Uterus (tissue), 2 donors: ENCODE data around the gene ZBED3.

Experiments
- CTCF ChIP-seq, 4 experiments: fragments of 200-600 bp in 2 of 4; fragments of 450-650 bp in 2 of 4; sonication (generic) in 2 of 4; IDR thresholded peaks; one replicate each; pipeline ENCODE4 v1.5.1; 2016 to 2019; ENCODE audit warnings: antibody characterized with exemption in 4 of 4, mild to moderate bottlenecking in 2 of 4, moderate library complexity in 1 of 4
- POLR2A ChIP-seq, 2 donors: fragments of 450-650 bp; IDR thresholded peaks; one replicate each; pipeline ENCODE4 v1.6.1; 2016; ENCODE audit warnings: antibody characterized with exemption in 2 of 2, mild to moderate bottlenecking in 1 of 2, moderate library complexity in 1 of 2

- TF ChIP-seq CTCF (IDR thresholded peaks at IDR 0.05), result no peak
- TF ChIP-seq POLR2A (IDR thresholded peaks at IDR 0.05), result no peak
Measured at GRCh38 chr5:77131361-77131760, 44.3 kb upstream of the ZBED3 start.
